OCI-LY1 (cell line): ENCODE measurements around the gene RBSN.

Source experiments
- EZH2 ChIP-seq: fragments of 200-600 bp; sonication (generic), shearing (Covaris generic); IDR thresholded peaks from 2 replicates; pipeline ENCODE4 v1.8.0; 2017; ENCODE audit warnings: borderline replicate concordance, mixed run types, mild to moderate bottlenecking, antibody characterized with exemption, low read length, moderate library complexity, mixed read lengths
- TF ChIP-seq, protein P1 (sequence below): fragments of 200-600 bp; sonication (generic), shearing (Covaris generic); IDR thresholded peaks from 2 replicates; pipeline ENCODE4 v1.5.1; 2017; ENCODE audit warnings: mild to moderate bottlenecking, antibody characterized with exemption, low read length, moderate library complexity, mixed read lengths

DNA sequence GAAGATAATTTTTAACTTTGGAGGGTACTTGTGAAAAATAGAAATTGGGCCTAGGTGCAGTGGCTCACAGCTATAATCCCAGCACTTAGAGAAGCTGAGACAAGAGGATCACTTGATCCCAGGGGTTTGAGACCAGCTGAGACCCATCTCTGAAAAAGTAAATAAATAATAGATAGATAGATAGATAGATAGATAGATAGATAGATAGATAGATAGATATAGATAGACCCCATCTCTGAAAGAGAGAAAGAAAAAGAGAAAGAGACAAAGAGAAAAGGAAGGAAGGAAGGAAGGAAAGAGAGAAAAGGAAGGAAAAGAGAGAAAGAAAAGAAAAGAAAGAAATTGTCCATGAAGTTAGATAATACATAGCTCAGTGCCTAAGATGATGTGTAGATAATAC lies 69.3 kb downstream of the RBSN start:
- TF ChIP-seq, protein P1, sequence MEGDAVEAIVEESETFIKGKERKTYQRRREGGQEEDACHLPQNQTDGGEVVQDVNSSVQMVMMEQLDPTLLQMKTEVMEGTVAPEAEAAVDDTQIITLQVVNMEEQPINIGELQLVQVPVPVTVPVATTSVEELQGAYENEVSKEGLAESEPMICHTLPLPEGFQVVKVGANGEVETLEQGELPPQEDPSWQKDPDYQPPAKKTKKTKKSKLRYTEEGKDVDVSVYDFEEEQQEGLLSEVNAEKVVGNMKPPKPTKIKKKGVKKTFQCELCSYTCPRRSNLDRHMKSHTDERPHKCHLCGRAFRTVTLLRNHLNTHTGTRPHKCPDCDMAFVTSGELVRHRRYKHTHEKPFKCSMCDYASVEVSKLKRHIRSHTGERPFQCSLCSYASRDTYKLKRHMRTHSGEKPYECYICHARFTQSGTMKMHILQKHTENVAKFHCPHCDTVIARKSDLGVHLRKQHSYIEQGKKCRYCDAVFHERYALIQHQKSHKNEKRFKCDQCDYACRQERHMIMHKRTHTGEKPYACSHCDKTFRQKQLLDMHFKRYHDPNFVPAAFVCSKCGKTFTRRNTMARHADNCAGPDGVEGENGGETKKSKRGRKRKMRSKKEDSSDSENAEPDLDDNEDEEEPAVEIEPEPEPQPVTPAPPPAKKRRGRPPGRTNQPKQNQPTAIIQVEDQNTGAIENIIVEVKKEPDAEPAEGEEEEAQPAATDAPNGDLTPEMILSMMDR: no peak
- TF ChIP-seq EZH2: no peak
